GM12878 (cell line): ENCODE measurements around the gene OGFOD3. TPM values are rescaled to one million over a fixed set of nuclear protein-coding genes. Genes with fewer than 3 reads are reported as not detected.

ENCODE experiments used
- ATAC-seq: fragments of 200-7000 bp; cut with Tn5 transposase; 3 replicates; pipeline ENCODE4 v1.9.1; 2020; ENCODE audit warnings: mild to moderate bottlenecking, moderate library complexity
- BruUV-seq: library from RNA; stranded (reverse); fragments of 400-500 nt; replicated peaks from 2 replicates; lab custom pipeline; 2021; lab: Mats Ljungman, UMichigan
- CTCF ChIA-PET: fragments of 300-600 bp; sonication (Branson Sonifier 250); formaldehyde crosslinking; extraction: SDS; loops from one replicate; lab custom pipeline; 2021; ENCODE audit warnings: inconsistent platforms; lab: Yijun Ruan, JAX
- POLR2A ChIA-PET: fragments of 350-600 bp; formaldehyde crosslinking; extraction: SDS; loops from one replicate; lab custom pipeline; 2021; ENCODE audit warnings: inconsistent platforms; lab: Charles Lee
- RAD21 ChIA-PET: fragments of 300-600 bp; sonication (Branson Sonifier 250); formaldehyde crosslinking; loops from one replicate; lab custom pipeline; 2023; ENCODE audit warnings: antibody characterized with exemption; ENCODE audit not compliant: unreplicated experiment; lab: Charles Lee
- SMC1A ChIA-PET: fragments of 300-600 bp; sonication (Branson Sonifier 250); formaldehyde crosslinking; loops from one replicate; lab custom pipeline; 2023; ENCODE audit not compliant: unreplicated experiment, uncharacterized antibody; lab: Charles Lee
- DNase-seq: peaks from one replicate; pipeline ENCODE4 v3.0.0-alpha.2; 2011; ENCODE audit warnings: low read depth, low spot score
- FAIRE-seq: peaks from 3 replicates; lab custom pipeline; 2011; peaks lifted over from hg19 to GRCh38; lab: Jason Lieb, UNC
- H2AFZ ChIP-seq: 2 replicates; pipeline ENCODE4 v1.6.0; 2011; ENCODE audit warnings: low read depth, low read length, control low read depth; ENCODE audit not compliant: control insufficient read depth
- H3K27ac ChIP-seq: 2 replicates; pipeline ENCODE4 v1.5.1; 2011; ENCODE audit warnings: control low read depth; ENCODE audit not compliant: control insufficient read depth, insufficient read depth
- H3K27me3 ChIP-seq, 2 experiments: replicated peaks in 1 of 2; 2 replicates each; pipeline versions ENCODE4 v1.6.0 to v1.6.1; 2011; ENCODE audit warnings: low read length in 1 of 2; ENCODE audit not compliant: control insufficient read depth in 2 of 2, insufficient read depth in 2 of 2
- H3K36me3 ChIP-seq, 2 experiments: 2 replicates each; pipeline ENCODE4 v1.5.1; 2011; ENCODE audit warnings: low read length in 1 of 2; ENCODE audit not compliant: control insufficient read depth in 2 of 2, insufficient read depth in 2 of 2
- H3K4me1 ChIP-seq: 2 replicates; pipeline ENCODE4 v1.6.1; 2011; ENCODE audit warnings: mild to moderate bottlenecking, low read length, moderate library complexity, mixed read lengths; ENCODE audit not compliant: control insufficient read depth, insufficient read depth
- H3K4me2 ChIP-seq: 2 replicates; pipeline ENCODE4 v1.6.0; 2011; ENCODE audit warnings: control low read depth; ENCODE audit not compliant: control insufficient read depth, insufficient read depth
- H3K4me3 ChIP-seq: fragments of 200-600 bp; sonication (generic); 2 replicates; pipeline ENCODE4 v1.5.1; 2016
- H3K79me2 ChIP-seq: 2 replicates; pipeline ENCODE4 v1.6.0; 2011; ENCODE audit warnings: low read length; ENCODE audit not compliant: control insufficient read depth, insufficient read depth
- H3K9ac ChIP-seq: 2 replicates; pipeline ENCODE4 v1.8.0; 2011; ENCODE audit warnings: low read length, control low read depth, mixed read lengths; ENCODE audit not compliant: control insufficient read depth, insufficient read depth
- H3K9me3 ChIP-seq: replicated peaks from 3 replicates; pipeline ENCODE4 v1.5.1; 2011; ENCODE audit warnings: mild to moderate bottlenecking, low read length; ENCODE audit not compliant: control insufficient read depth, insufficient read depth
- H4K20me1 ChIP-seq: 2 replicates; pipeline ENCODE4 v1.6.0; 2011; ENCODE audit not compliant: control insufficient read depth, insufficient read depth
- BHLHE40 ChIP-seq, 2 experiments: fragments of 450-650 bp in 1 of 2; IDR thresholded peaks; 2 replicates each; pipeline ENCODE4 v1.6.1; 2011 to 2017; ENCODE audit warnings: low read depth in 2 of 2, borderline replicate concordance in 1 of 2, improper control_type of control experiment in 1 of 2, low read length in 1 of 2, mild to moderate bottlenecking in 1 of 2
- E4F1 ChIP-seq: fragments of 450-650 bp; IDR thresholded peaks from 2 replicates; pipeline ENCODE4 v1.6.1; 2018; ENCODE audit warnings: borderline replicate concordance, mild to moderate bottlenecking; ENCODE audit not compliant: partially characterized antibody
- HSF1 ChIP-seq: fragments of 150-350 bp; IDR thresholded peaks from 2 replicates; pipeline ENCODE4 v1.6.1; 2014; ENCODE audit warnings: mild to moderate bottlenecking, low read depth, low read length
- IKZF1 ChIP-seq: fragments of 450-650 bp; conservative IDR thresholded peaks from 2 replicates; pipeline ENCODE4 v1.6.1; 2017; ENCODE audit warnings: antibody characterized with exemption, mild to moderate bottlenecking
- MEF2B ChIP-seq: fragments of 450-650 bp; IDR thresholded peaks from 2 replicates; pipeline ENCODE4 v1.6.1; 2018; ENCODE audit warnings: mild to moderate bottlenecking, moderate library complexity; ENCODE audit not compliant: partially characterized antibody, poor library complexity, severe bottlenecking
- NFIC ChIP-seq: IDR thresholded peaks from 2 replicates; pipeline ENCODE4 v1.6.1; 2012; ENCODE audit warnings: low read depth, mild to moderate bottlenecking, inconsistent platforms, low read length, moderate library complexity
- SP1 ChIP-seq: IDR thresholded peaks from one replicate; pipeline ENCODE4 v1.6.1; 2011; ENCODE audit warnings: low read depth, low read length
- TCF7 ChIP-seq: IDR thresholded peaks from 2 replicates; pipeline ENCODE4 v1.6.1; 2014; ENCODE audit warnings: antibody characterized with exemption, borderline replicate concordance
- ZNF687 ChIP-seq: fragments of 450-650 bp; IDR thresholded peaks from 2 replicates; pipeline ENCODE4 v1.6.1; 2017; ENCODE audit warnings: mild to moderate bottlenecking, moderate library complexity
- WGBS: methylation state at CpG from one replicate; pipeline ENCODE4 v1.1.6; 2016; ENCODE audit warnings: low lambda C conversion rate; ENCODE audit not compliant: insufficient replicate concordance, insufficient coverage; ENCODE audit errors: missing lambda C conversion rate; 5-methylcytosine and 5-hydroxymethylcytosine counted together
- in situ Hi-C: fragments of 300-500 bp; cut with MboI; formaldehyde crosslinking; loops from 9 replicates; pipeline ENCODE4 v1.14.3; 2018; ENCODE audit warnings: mixed read lengths
- intact Hi-C: fragments of 100-400 bp; cut with micrococcal nuclease; formaldehyde crosslinking; loops from one replicate; pipeline ENCODE4 v1.14.2; 2022; ENCODE audit not compliant: unreplicated experiment
- polyA plus RNA-seq, 11 experiments: library from polyadenylated mRNA; depleted of rRNA in 4 of 11; unstranded in 6 of 11; stranded (reverse) in 5 of 11; fragments of >200 nt; fragmentation: Nextera tagmentation in 4 of 11; fragmentation: Illumina TruSeq in 1 of 11; extraction: Ambion mirVana in 4 of 11; extraction: Trizol in 1 of 11; gene quantifications; 1 replicate in 1 of 11; 2 replicates in 10 of 11; pipeline versions ENCODE4 v1.2.1 to v1.2.3, GENCODE V29; 2011 to 2016; ENCODE audit warnings: inconsistent platforms in 2 of 11, missing spikeins in 2 of 11, low read depth in 1 of 11
- total RNA-seq, 4 experiments: library from RNA; depleted of rRNA in 3 of 4; stranded (reverse); fragments of >200 nt in 3 of 4; fragmentation: Illumina TruSeq in 1 of 4; extraction: Trizol in 1 of 4; gene quantifications; 2 replicates each; pipeline versions ENCODE4 v1.2.1 to v1.2.3, GENCODE V29; 2013 to 2021

OGFOD3 gene
- total and polyA plus RNA-seq, 10 of the 15 experiments (the other 5 are each of a cell fraction or from before 2014, with no cell fraction given), result 0.48 to 28.4 (median 18.3) TPM

- Histone ChIP-seq H2AFZ (no peak overlapping the region), H3K27me3 (no peaks in the 10 kb centered on the region), H3K79me2 (no peaks in the 10 kb centered on the region), H4K20me1 (no peaks in the 10 kb centered on the region), H3K4me3 (no peak overlapping the region), H3K4me1 (peaks cover 6% of the 10 kb centered on the region; the same call in 1 of the 2 replicates), H3K27ac (no peak overlapping the region), H3K4me2 (no peak overlapping the region), H3K36me3 (peaks cover 2 to 14% of the 10 kb centered on the region in 2 experiments; a peak in 3 of 4 replicates), H3K9ac (no peak overlapping the region), H3K9me3 (no peaks in the 10 kb centered on the region)
- ChIA-PET CTCF (interaction anchor here (0.9 to 1.5 kb wide), 5 partner anchors 33 to 362 kb away, joined by 3 to 4 read pairs (median 3); partner anchors contain the start of gene DCXR), POLR2A (interaction anchor here (1.0 to 1.2 kb wide), 2 partner anchors 19 to 32 kb away, joined by 3 read pairs; no protein-coding TSS in a partner anchor), RAD21 (interaction anchor here (0.9 kb wide), 1 partner anchor 49 kb away, joined by 3 read pairs; no protein-coding TSS in a partner anchor), SMC1A (interaction anchor here (0.9 to 1.7 kb wide), 5 partner anchors 10 to 245 kb away, joined by 3 to 5 read pairs (median 4); no protein-coding TSS in a partner anchor)
- ATAC-seq (no peak), DNase-seq (no peak), FAIRE-seq (peak; percentile 61)
- TF ChIP-seq ZNF687 (no peak), MEF2B (no peak), NFIC (no peak), TCF7 (no peak), E4F1 (no peak), BHLHE40 (IDR thresholded peaks at IDR 0.05; ENCODE audit: borderline replicate concordance in 1 of 2, low read depth in 2 of 2, low read length in 1 of 2) (no peak), SP1 (no peak), HSF1 (no peak), IKZF1 (no peak)
- no TSS peak for BruUV-seq
- intact Hi-C loops (loop anchor here (5.0 kb wide), 1 partner anchor 33 kb away; no protein-coding TSS in a partner anchor), in situ Hi-C loops (no loop called here)
- whole genome bisulfite sequencing, result 90% methylated on average over 7 of the region's 7 CpGs
Observed at GRCh38 chr17:82400206-82400605, 18.2 kb downstream of the OGFOD3 start.
